HepG2 (cell line): ENCODE results near the gene HSF4. TPM values are rescaled to one million over a fixed set of nuclear protein-coding genes. Genes with fewer than 3 reads are reported as not detected.

Experiments used
- ATF5 ChIP-seq: sonication (generic); formaldehyde crosslinking; IDR thresholded peaks from 2 replicates; pipeline ENCODE4 v1.4.0; 2020; ENCODE audit warnings: mild to moderate bottlenecking, low read depth, missing genetic modification reagents
- BCL3 ChIP-seq: sonication (generic); formaldehyde crosslinking; IDR thresholded peaks from 2 replicates; pipeline ENCODE4 v1.5.1; 2020; ENCODE audit warnings: mild to moderate bottlenecking, missing genetic modification reagents, moderate library complexity
- HMGA1 ChIP-seq: sonication (generic); formaldehyde crosslinking; conservative IDR thresholded peaks from 2 replicates; pipeline ENCODE4 v1.4.0; 2020; ENCODE audit warnings: missing genetic modification reagents
- KAT2B ChIP-seq: fragments of 150-350 bp; IDR thresholded peaks from 2 replicates; pipeline ENCODE4 v1.6.1; 2014; ENCODE audit warnings: low read depth, low read length, borderline replicate concordance
- KLF9 ChIP-seq: IDR thresholded peaks from 2 replicates; pipeline ENCODE4 v1.6.1; 2016; ENCODE audit warnings: low read depth
- THRA ChIP-seq: sonication (generic); formaldehyde crosslinking; IDR thresholded peaks from 2 replicates; pipeline ENCODE4 v1.4.0; 2020; ENCODE audit warnings: missing genetic modification reagents, borderline replicate concordance
- ZNF12 ChIP-seq: sonication (generic); formaldehyde crosslinking; IDR thresholded peaks from 2 replicates; pipeline ENCODE4 v1.5.0; 2020; ENCODE audit warnings: missing genetic modification reagents
- ZNF230 ChIP-seq: sonication (generic); formaldehyde crosslinking; IDR thresholded peaks from 2 replicates; pipeline ENCODE4 v1.4.0; 2020; ENCODE audit warnings: mild to moderate bottlenecking, missing genetic modification reagents
- ZNF234 ChIP-seq: sonication (generic); formaldehyde crosslinking; conservative IDR thresholded peaks from 2 replicates; pipeline ENCODE4 v1.5.1; 2020; ENCODE audit warnings: mild to moderate bottlenecking, missing genetic modification reagents
- ZNF264 ChIP-seq: sonication (generic); formaldehyde crosslinking; IDR thresholded peaks from 2 replicates; pipeline ENCODE4 v1.4.0; 2020; ENCODE audit warnings: missing genetic modification reagents
- ZNF350 ChIP-seq: sonication (generic); formaldehyde crosslinking; IDR thresholded peaks from 2 replicates; pipeline ENCODE4 v1.4.0; 2020; ENCODE audit warnings: mild to moderate bottlenecking, low read depth, missing genetic modification reagents, borderline replicate concordance
- ZNF788 ChIP-seq: sonication (generic); formaldehyde crosslinking; IDR thresholded peaks from 2 replicates; pipeline ENCODE4 v1.5.0; 2020; ENCODE audit warnings: mild to moderate bottlenecking, missing genetic modification reagents, borderline replicate concordance
- ZNF883 ChIP-seq: sonication (generic); formaldehyde crosslinking; IDR thresholded peaks from 2 replicates; pipeline ENCODE4 v1.5.1; 2020; ENCODE audit warnings: mild to moderate bottlenecking, missing genetic modification reagents; ENCODE audit errors: not compliant biosample characterization
- polyA plus RNA-seq, 8 experiments: library from polyadenylated mRNA; depleted of rRNA in 3 of 8; stranded (reverse) in 7 of 8; unstranded in 1 of 8; fragments of >200 nt; fragmentation: Illumina TruSeq in 4 of 8; extraction: Trizol in 4 of 8; gene quantifications; 2 replicates each; pipeline versions ENCODE4 v1.2.1 to v1.2.3, GENCODE V29; 2011 to 2016; ENCODE audit warnings: low read depth in 4 of 8, missing spikeins in 1 of 8, mixed read lengths in 1 of 8; ENCODE audit not compliant: insufficient read depth in 1 of 8
- total RNA-seq, 5 experiments: library from RNA; depleted of rRNA; stranded (reverse); fragments of >200 nt; fragmentation: Illumina TruSeq; extraction: Trizol; gene quantifications; 2 replicates each; pipeline ENCODE4 v1.2.3, GENCODE V29; 2016; ENCODE audit warnings: low read depth in 1 of 5

Gene HSF4
- total and polyA plus RNA-seq, 2 of the 13 experiments (the other 11 are each of a cell fraction or from before 2014, with no cell fraction given), result 3.5 to 16.9 TPM

GRCh38 chr16:67184995-67185650 is 20.6 kb downstream of the HSF4 start (continued):
- TF ChIP-seq BCL3 (peak; percentile 77), ZNF264 (CRISPR knock-in tag) (peak; percentile 88; the same call in 1 of the 2 replicates), THRA (CRISPR knock-in tag) (peak; percentile 92), KLF9 (CRISPR knock-in tag) (peak; percentile 95), HMGA1 (CRISPR knock-in tag) (no peak), ZNF788 (CRISPR knock-in tag) (peak; percentile 95), ZNF883 (CRISPR knock-in tag) (peak; percentile 88), ZNF230 (CRISPR knock-in tag) (no peak; the same call in 1 of the 2 replicates), KAT2B (no peak), ZNF234 (no peak), ATF5 (no peak), ZNF12 (CRISPR knock-in tag) (peak; percentile 86), ZNF350 (peak; percentile 84)
